Measurements from ENCODE around the gene GGACT.

DNA sequence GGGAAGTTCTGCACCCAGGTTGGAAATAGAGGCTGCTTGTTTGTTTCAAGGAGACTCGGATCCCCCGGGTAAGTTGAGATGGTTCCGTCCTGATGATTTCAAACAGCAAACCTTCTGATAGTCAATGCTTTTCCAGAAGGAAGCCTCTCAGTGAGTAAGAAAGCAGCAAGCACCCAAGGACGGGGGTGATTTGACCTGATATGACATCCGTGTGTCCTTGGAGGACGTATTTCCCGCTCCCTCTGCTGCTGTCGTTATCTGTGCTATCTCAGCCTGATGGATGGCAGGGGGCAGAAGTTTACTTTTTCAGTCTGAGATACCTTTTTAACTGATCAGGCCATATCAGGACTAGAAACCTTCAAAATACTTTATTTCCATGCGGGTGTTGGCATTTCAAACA, 5.7 kb upstream of the GGACT start:
- TF ChIP-seq, protein P1, sequence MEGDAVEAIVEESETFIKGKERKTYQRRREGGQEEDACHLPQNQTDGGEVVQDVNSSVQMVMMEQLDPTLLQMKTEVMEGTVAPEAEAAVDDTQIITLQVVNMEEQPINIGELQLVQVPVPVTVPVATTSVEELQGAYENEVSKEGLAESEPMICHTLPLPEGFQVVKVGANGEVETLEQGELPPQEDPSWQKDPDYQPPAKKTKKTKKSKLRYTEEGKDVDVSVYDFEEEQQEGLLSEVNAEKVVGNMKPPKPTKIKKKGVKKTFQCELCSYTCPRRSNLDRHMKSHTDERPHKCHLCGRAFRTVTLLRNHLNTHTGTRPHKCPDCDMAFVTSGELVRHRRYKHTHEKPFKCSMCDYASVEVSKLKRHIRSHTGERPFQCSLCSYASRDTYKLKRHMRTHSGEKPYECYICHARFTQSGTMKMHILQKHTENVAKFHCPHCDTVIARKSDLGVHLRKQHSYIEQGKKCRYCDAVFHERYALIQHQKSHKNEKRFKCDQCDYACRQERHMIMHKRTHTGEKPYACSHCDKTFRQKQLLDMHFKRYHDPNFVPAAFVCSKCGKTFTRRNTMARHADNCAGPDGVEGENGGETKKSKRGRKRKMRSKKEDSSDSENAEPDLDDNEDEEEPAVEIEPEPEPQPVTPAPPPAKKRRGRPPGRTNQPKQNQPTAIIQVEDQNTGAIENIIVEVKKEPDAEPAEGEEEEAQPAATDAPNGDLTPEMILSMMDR (IDR thresholded peaks at IDR 0.05), result no peak
- TF ChIP-seq POLR2AphosphoS5 (IDR thresholded peaks at IDR 0.05; ENCODE audit: insufficient read depth in 1 of 2, low read depth in 1 of 2), result no peak

Measured in vagina (tissue), 2 donors.